GM19025 (cell line): Measurements from ENCODE around the gene AMH.
A peak's percentile ranks its signal among the peaks of the same experiment; 100 is the strongest.
"Not testable (repeated sequence)": the region's sequence is repeated elsewhere in the genome, so short reads cannot be mapped to it uniquely, and the experiment has no call there.

Experiments used
- ATAC-seq: cut with Tn5 transposase; IDR thresholded peaks from one replicate; pipeline ENCODE4 v1.9.1; 2021; ENCODE audit warnings: mild to moderate bottlenecking, low read depth, moderate library complexity; ENCODE audit not compliant: unreplicated experiment

Gene AMH

DNA sequence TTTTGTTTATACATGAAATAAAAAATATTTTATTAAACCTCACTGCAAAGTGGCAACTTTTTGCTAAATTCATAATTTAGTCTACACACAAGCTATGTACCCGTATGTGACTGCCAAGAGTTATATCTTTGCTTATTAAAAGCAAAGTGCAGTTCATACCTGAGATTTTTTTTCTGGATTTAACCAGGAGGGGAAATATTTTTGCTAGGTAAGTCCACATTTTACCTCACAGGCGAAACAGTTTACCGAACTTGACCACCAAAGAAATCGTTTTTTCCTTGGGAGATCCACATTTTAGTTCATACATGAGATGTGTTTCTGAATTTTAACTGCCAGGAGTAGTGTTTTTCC is 19.3 kb downstream of the AMH start:
- no peak for ATAC-seq

DNA sequence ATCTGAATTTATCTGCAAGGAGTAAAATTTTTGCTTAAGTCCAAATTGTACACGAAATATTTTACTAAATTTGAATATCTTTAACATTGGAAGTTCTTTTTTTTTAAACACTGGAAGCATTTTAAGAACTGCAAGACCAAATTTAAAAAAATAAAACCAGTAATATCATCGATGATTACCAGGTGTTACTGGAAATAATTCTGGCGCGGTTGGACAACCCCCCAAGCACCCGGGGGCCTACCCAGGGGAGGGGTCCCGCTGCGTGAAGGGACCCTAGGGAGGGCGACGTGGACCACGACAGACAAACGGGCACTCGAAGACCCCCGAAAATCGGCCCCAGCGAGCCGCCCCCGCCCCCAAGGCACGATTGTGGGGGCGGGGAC is 19.7 kb downstream of the AMH start:
- no peak for ATAC-seq

DNA sequence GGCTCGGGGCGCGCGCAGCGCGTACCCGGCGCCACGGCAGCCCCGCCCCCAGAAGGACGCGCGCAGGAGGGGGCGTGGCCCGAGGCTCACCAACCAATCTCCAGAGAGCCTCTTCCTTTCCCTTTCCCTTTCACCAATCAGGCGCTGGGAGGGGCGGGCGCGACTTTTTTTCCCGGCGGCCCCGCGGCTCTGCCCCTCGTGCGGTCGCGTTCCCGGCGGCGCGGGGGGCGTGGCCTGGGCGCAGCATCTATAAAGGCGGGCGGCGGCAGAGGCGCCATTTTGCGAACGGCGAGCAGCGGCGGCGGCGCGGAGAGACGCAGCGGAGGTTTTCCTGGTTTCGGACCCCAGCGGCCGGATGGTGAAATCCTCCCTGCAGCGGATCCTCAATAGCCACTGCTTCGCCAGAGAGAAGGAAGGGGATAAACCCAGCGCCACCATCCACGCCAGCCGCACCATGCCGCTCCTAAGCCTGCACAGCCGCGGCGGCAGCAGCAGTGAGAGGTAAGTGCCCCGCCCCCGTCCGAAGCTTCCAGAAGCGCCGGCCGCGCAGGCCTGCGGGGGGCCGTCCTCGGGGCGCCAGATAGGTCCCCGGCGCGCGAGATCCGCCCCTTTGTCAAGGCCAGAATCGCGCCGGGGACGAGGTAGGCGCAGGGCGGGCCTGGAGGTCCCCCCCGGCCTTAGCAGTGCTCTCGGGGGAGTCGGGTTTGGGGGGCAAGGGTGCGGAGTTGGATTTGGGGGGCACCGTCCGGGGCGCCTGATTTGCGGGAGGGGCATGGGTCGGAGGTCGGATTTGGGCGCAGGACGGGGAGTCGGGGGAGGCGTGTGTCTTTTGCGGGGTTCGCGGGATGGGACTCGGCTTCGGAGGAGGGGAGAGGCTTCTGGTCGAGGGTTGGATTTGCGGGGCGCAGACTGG is 20.4 kb downstream of the AMH start:
- ATAC-seq, result peak; percentile 61

DNA sequence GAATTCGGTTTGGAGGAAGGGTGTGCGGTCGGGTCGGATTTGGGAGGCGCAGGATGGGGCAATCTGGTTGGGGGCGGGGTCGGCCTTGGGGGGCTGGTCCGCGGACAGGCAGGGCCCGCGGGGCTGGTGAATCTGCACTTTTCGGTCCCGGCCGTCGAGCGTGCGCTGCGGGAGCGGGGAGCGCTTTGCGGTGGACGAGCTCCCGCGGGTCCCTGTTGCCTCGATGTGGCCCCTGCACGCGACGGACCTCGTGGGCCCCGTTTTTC is 21.0 kb downstream of the AMH start:
- no peak for ATAC-seq

DNA sequence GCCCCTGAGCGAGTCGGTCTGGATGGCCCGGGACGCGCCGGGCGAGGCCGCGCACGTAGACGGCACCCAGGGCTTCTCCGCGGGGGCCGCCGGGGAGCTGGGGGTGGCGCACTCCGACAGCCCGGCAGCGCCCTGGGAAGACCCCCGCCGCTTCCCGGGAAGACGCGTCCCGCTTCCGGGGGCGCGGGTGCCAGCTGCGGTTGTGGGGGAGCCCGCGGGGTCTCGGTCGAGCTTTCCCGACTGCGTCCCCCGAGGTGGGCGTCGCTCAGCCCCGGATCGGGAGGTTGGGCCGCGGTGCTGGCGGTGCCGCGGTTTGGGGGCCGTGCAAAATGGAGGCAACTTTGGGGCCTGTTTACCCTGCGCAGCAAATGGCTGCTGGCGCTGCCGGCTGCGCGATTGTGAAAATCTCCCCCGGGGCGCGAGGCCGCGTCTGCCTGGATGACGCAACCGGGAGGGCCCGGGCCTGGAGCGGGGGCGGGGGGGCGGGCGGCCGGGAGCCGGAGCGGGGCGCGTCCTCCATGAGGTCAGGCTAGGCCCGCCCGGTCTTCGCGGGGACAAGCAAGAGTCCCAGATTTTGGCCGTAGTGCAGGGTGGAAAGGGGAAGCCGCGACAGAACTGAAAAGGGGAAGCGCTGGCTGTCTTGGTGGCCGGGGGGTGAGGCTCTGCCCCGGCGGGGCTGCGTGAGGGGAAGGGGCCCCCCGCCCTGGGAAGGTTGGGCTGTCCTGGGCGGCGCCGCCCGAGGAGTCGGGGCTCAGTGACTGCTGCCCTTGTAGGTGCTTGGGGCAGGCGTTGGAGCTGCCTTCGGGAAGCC is 21.5 kb downstream of the AMH start:
- no peak for ATAC-seq

DNA sequence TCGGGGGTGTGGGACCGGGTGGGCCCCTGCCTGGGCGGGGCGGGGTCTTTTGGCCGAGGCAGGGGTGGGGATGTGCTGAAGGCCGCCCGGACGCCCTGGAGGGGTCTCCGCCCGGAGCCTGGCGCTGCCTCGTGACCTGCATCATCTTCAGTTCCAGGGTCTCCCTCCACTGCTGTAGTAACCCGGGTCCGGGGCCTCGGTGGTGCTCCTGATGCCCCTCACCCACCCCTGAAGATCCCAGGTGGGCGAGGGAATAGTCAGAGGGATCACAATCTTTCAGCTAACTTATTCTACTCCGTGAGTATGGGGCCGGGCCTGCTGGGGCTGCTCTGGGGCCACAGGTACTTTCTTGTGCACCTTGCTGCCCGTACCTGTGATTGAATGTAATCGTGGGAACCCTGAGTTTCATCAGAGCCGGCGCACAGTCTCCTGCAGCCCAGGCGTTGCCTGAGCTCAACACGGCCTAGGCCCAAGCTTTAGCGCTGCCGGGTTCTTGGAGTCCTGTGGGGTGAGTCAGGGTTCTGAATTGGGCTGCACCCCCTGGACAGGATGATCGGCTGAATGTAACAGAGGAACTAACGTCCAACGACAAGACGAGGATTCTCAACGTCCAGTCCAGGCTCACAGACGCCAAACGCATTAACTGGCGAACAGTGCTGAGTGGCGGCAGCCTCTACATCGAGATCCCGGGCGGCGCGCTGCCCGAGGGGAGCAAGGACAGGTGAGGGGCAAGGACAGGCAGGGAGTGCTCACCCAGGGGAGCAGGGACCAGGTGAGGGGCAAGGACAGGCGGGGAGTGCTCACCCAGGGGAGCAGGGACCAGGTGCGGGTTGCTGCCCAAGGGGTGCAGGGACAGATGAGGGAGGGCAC is 22.3 kb downstream of the AMH start:
- ATAC-seq, result no peak

DNA sequence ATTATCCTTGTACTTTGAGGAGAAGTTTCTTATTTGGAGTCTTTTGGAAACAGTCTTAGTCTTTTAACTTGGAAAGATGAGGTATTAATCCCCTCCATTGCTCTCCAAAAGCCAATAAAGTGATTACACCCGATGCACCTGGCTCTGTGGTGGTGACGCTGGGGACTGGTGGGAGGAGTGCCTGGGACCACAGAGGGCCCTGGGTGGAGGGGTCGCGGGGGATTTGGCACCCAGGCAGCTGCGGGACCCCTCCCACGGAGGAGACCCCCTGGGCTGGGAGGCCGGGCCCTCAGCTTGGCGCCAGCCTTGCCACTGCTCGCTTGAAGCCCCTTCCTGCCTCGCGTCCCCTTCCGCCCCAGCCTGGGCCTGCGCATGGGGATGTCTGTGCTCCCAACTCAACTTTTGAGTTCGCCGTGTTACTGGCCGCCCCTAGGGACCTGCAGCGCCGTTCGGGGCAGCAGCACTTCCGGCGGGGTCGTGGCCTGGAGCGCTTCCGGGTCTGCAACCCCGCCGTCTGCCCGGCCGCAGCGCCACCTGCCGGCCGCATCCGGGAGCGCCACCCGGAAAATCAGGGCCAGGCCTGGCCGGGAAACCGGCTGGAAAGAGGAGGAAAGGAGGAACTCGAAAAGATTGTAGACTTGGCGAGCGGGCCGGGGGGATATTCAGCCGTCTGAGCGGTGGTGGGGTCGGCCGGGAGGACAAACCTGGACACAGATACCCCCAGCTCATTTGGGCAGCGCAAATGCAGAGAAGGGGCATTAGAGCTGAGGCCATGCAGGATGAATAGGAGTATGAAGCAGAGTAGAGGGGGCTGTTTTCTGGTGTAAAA is 24.4 kb downstream of the AMH start:
- ATAC-seq, result no peak

DNA sequence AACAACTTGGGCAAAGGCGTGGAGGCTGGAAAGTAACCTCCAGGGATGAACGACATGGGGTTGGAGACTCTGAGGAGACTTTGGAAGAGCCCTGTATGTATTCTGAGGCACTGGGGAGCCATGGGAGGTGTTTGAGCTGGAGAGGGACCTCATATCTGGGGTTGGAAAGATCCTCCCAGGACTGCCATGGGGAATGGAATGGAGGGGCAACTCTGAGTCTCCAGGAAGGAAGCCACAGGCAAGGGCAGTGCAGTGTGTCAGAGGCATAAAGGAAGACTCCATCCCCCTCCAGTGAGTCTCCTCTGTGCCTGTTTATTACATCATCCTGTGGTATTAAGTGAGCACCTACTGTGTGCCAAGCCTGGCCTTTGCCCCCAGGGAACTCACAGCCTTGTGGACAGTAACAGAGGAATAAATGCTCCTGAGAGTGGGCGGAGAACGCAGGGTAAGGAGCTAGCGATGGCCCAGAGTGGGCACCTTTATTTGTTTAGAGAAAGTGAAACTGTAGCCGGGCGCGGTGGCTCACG is 25.1 kb downstream of the AMH start:
- no peak for ATAC-seq

DNA sequence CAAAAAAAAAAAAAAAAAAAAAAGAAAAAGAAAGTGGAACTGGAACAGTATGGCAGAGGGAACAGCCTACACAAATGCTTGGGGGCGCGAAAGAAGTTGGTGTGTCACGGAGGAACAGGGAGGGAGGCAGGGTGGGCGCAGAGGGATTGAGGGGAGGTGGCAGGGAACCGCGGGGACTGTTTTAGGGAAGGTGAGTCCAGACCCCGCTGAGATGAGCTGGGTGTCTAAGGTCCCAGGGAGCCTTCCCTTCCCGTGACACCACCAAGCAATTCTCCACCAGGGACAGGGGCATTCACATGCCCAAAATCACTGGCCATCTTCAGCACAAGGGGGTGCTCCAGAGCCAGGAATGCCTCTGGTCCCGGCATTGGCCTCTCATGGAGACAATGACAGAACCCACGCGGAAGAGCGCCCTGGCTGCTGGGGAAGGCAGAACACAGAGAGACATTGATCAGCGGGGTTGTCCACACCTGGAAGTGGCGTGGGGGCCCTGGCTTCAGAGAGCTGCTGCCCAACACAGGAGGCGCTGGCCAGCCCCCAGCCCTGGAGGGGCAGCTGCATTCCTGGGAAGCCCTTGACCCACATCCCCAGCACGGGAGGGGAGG is 25.9 kb downstream of the AMH start:
- ATAC-seq, result no peak

DNA sequence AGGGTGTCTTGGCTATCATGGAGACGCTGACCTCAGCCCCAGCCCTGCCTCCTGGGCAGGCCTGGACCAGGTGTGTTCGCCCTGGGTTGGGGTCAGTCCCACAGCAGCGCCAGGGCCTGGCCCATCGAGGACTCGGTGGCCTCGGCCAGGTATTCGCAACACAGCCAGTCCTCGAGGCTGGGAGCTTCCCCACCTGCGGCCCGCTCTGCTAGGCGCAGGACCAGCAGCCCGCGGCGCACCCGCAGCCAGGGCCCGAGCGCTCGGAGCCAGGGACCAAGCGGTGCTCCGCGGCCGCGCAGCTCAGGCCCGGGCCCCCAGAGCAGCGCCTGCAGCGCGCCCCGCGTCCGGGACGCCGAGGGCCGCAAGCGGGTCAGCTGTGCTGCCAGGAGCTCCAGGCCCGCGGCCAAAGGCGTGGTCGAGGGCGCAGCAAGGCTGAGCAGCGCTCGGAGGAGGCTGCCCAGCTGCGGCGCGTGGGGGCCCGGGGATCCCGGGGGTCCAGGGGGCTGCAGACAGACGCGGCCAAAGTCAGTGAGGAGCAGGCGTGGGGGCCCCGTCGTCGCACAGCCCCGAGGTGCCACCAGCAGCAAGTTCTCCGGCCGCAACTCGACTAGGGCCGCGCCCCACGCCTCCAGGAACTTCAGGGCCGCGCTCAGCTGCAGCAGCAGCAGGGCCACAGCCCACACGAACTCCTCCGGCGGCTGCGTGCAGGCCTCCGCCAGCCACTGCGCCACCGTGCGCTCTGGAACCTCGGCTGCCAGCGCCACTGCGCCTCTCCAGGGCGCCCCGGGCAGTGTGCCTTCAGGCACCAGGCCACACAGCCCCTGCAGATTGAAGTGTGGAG is 26.7 kb downstream of the AMH start:
- ATAC-seq, result no peak

DNA sequence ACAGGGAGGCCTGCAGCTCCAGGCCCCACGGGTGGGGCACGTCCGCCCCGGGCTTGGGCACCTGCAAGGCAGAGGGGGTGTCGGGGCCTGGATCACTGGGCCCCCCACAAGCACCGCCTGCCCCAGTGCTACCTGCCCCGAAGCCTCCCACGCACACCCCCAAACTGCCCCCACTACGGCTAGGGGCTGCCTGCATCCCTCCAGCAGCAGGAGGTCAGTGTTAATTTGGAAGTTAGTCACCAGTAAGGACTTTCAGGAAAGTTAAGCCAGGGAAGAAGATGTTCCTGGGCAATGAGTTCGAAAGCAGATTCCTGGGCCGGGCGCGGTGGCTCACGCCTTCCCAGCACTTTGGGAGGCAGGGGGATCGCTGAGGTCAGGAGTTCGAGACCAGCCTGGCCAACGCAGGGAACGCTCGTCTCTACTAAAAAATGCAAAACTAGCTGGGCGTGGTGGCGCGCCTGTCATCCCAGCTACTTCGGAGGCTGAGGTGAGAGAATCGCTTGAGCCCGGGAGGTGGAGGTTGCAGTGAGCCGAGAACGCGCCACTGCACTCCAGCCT is 27.4 kb downstream of the AMH start:
- no peak for ATAC-seq

DNA sequence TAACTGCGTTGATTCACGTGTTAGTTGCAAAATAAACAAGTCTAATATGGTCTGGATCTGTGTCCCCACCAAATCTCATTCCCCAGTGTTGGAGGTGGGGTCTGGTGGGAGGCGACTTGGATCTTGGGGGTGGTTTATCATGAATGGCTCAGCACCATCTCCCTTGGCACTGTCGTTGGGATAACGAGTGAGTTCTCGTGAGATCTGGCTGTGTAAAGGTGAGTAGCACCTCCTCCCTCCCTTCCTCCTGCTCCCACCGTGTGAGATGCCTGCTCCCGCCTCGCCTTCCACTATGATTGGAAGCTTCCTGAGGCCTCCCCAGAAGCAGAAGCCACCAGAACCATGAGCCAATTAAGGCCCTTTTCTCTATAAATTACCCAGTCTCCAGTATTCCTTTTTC is 28.0 kb downstream of the AMH start:
- ATAC-seq, result no peak

DNA sequence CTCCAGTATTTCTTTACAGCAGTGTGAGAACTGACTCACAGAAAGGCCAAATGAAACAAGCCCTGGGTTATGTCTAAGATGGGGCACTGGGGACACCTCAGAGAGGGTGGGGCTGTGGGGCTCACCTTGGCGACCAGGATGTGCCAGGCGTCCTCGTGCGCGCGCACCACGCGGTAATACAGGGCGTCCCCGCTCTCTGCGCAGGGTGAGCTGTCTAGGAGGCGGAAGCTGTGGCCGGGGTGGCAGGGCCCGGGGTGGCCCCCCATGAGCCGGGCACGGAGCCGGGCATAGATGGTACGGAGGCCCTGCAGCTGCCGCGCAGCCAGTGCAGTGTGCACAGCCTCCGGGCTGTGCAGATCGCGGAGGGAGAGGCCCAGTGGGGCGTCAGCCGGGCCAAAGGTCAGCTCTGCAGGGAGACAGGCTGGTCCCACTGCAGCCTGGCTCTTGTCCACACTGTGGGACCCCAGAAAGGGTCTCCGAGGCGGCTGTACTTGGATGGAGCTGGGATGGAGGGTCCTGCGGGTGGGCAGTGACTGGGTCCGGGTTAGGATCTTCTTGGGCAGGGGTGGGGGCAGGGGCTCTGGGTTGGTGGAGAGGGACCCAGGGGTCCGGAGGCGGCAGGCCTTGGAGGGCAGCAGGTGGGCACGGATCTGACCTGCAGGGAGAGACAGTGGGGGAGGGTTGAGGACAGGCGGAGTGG is 29.5 kb downstream of the AMH start:
- ATAC-seq, result no peak

DNA sequence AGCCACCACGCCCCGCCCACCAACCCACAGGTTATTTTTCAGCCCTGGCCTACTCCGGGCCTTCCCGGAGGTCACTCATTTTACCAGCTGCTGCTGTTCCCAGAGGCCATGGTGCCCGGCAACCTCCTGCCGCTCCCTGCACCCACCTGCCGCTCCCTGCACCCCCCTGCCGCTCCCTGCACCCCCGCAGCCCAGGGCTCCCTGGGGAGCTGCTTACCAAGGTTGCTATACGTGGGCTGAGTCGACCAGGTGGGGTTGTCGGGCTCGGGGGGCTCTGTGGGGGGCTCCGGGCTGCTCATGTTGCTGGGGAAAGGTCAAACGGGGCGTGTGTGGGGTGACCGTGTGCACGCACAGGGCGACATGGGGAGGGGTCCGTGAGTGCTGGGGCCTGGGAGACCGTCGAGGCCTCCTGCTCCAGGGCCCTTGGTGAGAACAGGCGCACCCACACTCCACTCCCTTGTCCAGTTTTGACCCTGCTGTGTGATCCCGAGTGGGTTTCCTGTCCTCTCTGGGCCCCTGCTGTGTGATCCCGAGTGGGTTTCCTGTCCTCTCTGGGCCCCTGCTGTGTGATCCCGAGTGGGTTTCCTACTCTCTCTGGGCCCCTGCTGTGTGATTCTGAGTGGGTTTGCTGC is 31.6 kb downstream of the AMH start:
- ATAC-seq, result no peak

DNA sequence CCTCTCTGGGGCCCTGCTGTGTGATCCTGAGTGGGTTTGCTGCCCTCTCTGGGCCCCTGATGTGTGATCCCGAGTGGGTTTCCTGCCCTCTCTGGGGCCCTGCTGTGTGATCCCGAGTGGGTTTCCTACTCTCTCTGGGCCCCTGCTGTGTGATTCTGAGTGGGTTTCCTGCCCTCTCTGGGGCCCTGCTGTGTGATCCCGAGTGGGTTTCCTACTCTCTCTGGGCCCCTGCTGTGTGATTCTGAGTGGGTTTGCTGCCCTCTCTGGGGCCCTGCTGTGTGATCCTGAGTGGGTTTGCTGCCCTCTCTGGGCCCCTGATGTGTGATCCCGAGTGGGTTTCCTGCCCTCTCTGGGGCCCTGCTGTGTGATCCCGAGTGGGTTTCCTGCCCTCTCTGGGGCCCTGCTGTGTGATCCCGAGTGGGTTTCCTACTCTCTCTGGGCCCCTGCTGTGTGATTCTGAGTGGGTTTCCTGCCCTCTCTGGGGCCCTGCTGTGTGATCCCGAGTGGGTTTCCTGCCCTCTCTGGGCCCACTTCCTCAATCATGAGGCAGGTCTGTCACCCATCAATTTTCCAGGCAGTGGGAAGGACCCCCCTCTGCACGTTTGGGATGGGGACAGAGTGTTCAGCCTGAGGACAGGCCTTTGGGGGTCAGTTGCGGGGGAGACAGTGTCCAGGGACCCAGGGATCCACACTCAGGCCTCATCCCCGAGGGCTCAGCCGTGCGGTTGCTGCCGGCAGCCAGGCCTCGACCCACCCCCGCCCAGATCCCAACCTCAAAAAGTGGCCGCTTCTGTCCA is 32.3 kb downstream of the AMH start:
- not testable (repeated sequence) for ATAC-seq

DNA sequence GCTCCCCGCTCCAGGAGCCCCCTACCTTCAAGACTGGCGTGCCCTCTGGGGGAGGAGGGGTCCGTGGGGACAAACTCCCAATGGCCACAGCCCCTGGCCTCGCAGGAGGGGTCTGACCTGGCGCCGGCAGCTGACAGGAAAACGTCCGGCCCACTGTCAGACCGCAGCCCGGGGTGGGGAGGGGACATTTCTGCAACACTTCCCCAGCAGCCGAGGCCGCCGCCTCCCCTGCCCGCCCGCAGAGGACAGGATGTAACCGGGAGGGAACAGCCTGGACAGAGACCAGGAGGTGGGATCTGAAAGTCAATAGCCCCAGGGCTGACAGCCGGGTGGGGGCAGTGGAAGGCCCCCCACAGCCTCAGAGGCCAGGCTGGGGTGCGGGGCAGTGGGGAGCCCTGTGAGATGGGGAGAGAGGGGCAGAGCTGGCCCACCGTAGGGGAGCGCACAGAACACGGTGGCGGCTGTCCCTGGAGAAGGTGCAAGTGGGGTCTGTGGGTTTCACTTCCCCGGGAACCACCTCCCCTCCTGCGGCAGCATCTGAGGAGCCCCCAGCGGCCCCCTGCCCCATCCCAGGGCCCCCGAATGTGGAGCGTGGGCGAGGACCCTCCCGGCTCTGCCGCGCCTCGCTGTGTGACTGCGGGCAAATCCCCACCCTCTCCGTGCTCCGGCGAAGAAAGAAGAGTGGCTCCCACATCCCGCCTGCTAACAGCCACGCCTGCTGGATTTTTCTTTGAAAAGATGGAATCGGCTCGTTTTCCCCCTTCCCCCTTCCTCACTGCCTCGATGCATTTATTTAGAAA is 33.1 kb downstream of the AMH start, which contains the start of gene PEAK3:
TSS of gene PEAK3 (minus strand) at position 114 of the 800 bp plus-strand sequence. CDS start 1,244 bp downstream, outside the sequence.
- ATAC-seq, result no peak
